HG03108 (cell line): Measurements from ENCODE around the gene AKIRIN2.
"Not testable (repeated sequence)": the region's sequence is repeated elsewhere in the genome, so short reads cannot be mapped to it uniquely, and the experiment has no call there.

Experiments
- ATAC-seq: cut with Tn5 transposase; IDR thresholded peaks from one replicate; pipeline ENCODE4 v1.9.1; 2021; ENCODE audit warnings: moderate library complexity; ENCODE audit not compliant: unreplicated experiment

Gene AKIRIN2

DNA sequence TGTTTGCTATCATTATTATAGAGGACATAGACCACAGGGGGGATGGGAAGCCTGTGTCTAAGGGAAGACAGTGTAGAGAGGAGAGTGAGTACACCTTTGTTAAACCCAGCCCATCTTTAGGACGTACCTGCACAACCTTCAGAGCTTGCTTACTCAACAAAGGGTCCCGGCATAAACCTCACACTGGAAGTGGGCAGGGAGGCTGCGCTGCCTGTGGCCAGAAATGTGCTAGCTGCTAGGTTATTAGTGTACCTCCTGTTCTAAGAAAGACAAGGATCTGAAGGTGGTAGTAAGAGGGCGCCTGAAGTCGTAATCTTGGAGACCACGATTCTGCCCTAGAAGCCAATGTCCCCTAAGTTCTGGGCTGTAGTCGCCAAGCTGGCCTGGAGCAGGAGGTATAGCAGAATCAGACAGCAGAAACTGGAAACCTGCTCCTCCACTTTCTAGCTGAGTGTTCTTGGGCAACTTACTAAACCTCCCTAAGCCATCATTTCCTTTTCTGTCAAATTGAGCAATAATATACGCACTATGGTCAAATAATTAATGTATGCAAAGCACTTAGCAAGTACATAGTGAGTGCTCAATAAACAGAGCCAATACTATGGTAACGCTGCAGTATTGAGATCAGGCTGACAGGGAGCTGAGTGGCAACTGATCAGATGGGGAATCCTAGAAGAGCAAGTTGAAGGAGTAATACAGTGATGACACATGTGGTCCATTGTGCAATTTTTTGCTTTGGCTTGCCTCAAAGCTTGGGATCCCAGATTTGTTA is 16.8 kb upstream of the AKIRIN2 start:
- ATAC-seq = no peak

- no peak for ATAC-seq
Observed at GRCh38 chr6:87716928-87717614, 15.0 kb upstream of the AKIRIN2 start.

DNA sequence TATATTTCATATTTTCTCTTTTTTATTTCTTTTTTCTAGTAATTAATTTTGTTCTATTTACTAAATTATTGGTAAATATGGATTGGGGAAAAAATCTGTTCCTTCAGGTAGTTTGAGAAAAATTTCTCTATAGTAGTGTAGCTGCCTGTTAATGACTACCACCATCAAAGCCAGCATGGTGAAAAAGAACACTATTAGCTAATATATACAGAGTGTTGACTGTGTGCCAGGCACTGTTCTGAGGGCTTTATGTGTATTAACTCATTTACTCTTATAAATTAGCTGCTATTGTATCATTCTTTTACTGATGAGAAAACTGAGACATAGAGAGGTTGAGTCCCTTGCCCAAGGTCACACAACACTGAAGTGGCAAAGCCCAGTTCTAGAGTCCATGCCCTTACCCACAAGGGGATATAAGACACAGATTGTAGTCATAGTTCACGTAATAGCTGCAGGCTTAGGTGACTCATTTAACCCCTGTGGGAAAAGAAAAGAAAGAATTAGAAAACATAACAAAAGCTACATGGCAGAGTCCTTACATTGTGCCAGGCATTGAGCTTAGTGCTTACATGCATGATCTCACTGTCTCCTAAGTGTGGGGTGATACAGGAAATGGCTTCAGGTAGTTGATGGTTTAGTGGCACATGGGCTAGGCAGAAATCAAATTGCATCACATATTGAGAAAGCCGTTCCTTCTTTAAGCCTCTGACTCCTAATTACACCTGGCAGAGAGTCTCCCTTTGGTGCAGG is 12.2 kb upstream of the AKIRIN2 start:
- no peak for ATAC-seq

DNA sequence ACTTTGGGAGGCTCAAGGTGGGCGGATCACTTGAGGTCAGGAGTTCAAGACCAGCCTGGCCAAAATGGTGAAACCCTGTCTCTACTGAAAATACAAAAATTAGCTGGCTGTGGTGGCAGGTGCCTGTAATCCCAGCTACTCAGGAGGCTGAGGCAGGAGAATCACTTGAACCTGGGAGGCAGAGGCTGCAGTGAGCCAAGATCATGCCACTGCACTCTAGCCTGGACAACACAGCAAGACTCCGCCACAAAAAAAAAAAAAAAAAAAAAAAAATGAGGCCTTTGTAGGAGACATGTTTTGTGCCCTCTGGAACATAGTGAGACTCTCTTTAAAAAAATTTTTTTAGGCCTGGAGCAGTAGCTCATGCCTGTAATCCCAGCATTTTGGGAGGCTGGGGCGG is 10.7 kb upstream of the AKIRIN2 start:
- not testable (repeated sequence) for ATAC-seq

DNA sequence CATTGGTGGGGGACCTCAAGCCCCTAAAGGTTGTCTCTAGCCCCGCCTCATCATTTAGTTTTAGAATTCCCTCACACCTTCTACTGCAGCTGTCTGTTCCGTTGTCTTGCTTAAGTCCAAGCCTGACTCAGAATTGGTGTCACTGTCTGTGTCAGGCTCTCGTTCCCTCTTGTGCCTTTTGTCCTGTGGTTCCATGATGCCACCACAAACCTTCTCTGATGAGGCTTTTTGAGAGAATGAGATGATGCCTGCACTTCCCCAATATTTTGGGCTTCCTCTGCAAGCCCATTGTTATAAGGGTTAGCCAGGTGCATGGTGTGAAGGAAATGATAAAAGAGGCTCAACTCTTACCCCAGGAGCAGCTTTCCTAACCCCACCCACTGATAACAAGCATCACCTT is 8.1 kb upstream of the AKIRIN2 start:
- no peak for ATAC-seq

DNA sequence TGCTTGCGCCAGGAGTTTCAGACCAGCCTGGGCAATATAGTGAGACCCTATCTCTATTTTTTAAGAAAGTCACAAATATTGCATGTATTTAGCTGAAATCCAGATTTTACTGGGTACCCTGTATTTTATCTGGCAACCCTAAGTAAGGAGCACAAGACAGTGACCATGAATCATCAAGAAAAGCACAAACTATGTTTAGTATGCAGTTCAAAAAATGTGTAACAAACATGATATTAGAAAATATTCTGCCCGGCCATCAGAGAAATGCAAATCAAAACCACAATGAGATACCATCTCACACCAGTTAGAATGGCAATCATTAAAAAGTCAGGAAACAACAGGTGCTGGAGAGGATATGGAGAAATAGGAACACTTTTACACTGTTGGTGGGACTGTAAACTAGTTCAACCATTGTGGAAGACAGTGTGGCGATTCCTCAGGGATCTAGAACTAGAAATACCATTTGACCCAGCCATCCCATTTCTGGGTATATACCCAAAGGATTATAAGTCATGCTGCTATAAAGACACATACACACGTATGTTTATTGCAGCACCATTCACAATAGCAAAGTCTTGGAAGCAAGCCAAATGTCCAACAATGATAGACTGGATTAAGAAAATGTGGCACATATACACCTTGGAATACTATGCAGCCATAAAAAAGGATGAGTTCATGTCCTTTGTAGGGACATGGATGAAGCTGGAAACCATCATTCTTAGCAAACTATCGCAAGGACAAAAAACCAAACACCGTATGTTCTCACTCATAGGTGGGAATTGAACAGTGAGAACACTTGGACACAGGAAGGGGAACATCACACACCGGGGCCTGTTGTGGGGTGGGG is 6.8 kb upstream of the AKIRIN2 start:
- ATAC-seq = not testable (repeated sequence)

- ATAC-seq = no peak
Observed at GRCh38 chr6:87706187-87706966, 4.3 kb upstream of the AKIRIN2 start.

DNA sequence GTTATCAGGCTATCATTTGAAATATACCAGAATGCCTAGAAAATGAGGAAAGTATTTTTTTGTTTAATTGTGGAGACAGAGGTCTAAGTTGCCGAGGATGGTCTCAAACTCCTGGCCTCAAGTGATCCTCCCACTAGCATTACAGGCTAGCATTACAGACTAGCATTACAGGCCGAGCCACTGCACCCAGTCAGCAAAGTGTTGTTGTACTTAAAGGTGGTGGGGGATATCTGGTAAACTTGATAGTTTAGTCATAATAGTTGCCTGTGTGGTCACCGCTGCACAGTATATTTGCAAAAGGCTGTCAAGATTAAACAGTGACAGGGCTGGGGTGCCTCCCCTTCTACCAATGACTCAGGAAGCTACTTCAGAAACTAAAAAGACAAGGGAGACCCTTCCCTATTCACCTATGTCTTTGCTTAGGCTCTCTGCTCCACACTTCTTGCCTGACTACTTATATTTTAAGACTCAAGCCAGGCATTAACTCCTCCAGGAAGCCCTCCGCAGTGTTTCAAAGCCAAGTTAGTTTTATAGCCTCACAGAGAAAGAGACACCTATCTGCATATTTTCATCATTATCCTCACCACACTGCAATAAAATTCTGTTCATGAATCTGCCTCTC is 3.1 kb upstream of the AKIRIN2 start:
- ATAC-seq = peak; percentile 55

GRCh38 chr6:87703039-87703438 is 1.0 kb upstream of the AKIRIN2 start:
- ATAC-seq = not testable (repeated sequence)

GRCh38 chr6:87702589-87702945 is 534 bp upstream of the AKIRIN2 start:
- ATAC-seq = peak; percentile 6

GRCh38 chr6:87701344-87701675 is 723 bp downstream of the AKIRIN2 start:
- ATAC-seq = no peak

- ATAC-seq = no peak
Observed at GRCh38 chr6:87700397-87701343, 1.4 kb downstream of the AKIRIN2 start.

GRCh38 chr6:87699576-87699975 is 2.5 kb downstream of the AKIRIN2 start:
- ATAC-seq = no peak

GRCh38 chr6:87698547-87699006 is 3.5 kb downstream of the AKIRIN2 start:
- ATAC-seq = no peak

DNA sequence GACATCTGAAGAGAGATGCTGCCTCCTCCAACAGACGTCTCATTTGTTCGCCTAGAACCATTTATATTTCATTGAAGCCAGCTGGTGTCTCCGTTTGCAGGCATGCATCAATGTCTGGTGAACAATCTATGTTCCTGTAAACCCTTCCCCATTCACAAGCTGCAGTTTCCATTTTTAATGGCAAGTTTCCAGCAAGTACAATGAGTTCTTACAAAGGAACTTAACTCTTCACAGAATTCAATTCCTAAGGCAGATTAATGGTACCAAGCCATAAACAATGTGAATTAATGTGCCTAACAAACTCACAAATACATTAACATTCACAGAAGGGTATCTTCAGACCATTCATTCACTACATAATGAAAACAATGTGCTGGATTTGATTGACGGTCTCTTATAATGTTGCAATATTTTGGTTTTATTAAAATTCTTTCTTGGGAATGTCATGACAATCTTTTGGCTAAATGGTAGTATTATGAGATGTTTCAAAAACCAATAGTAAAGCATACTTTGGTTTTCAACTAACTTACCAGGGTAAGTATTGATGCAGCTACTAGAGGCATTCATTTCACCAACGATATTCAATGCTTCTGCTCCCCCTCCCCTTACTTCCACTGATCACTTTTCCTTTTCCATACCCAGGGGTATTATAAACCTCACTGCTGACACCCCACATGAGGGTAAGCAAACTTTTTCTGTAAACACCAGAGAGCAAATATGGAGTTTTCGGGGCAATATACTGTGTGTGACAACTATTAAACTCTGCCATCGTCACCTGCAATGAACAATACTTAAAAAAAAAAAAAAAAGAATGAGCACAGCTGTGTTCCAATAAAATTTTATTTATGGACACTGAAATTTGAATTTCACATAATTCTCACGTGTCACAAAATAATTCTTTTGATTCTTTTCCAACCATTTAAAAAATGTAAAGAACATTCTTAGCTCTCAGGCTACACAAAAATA is 4.2 kb downstream of the AKIRIN2 start:
- ATAC-seq = no peak

- not testable (repeated sequence) for ATAC-seq
Observed at GRCh38 chr6:87696817-87697216, 5.2 kb downstream of the AKIRIN2 start.

GRCh38 chr6:87692086-87692485 is 9.9 kb downstream of the AKIRIN2 start:
- no peak for ATAC-seq
